Smooth muscle cell (in vitro differentiated cells): ENCODE data around the gene GDAP1L1. TPM values are rescaled to one million over a fixed set of nuclear protein-coding genes. Genes with fewer than 3 reads are reported as not detected.

Source experiments
- DNase-seq: peaks from one replicate; lab custom pipeline; 2025; ENCODE audit not compliant: unreplicated experiment; lab: John Stamatoyannopoulos, UW
- H2AFZ ChIP-seq: fragments of 200-600 bp; sonication (generic); 2 replicates; pipeline ENCODE4 v1.6.0; 2016; ENCODE audit warnings: antibody characterized with exemption, low read depth, mild to moderate bottlenecking
- H3F3A ChIP-seq: fragments of 200-600 bp; sonication (generic); 2 replicates; pipeline ENCODE4 v1.6.0; 2017; ENCODE audit warnings: antibody characterized with exemption, low read depth
- H3K27ac ChIP-seq: fragments of 200-600 bp; sonication (generic); 2 replicates; pipeline ENCODE4 v1.5.1; 2016; ENCODE audit warnings: low read depth, mild to moderate bottlenecking
- H3K27me3 ChIP-seq: fragments of 200-600 bp; sonication (generic); 2 replicates; pipeline ENCODE4 v1.6.1; 2016; ENCODE audit warnings: low read depth, mild to moderate bottlenecking
- H3K36me3 ChIP-seq: fragments of 200-600 bp; sonication (generic); 2 replicates; pipeline ENCODE4 v1.5.1; 2016; ENCODE audit warnings: low read depth
- H3K4me1 ChIP-seq: fragments of 200-600 bp; sonication (generic); 2 replicates; pipeline ENCODE4 v1.5.1; 2016; ENCODE audit warnings: low read depth
- H3K4me2 ChIP-seq: fragments of 200-600 bp; sonication (generic); 2 replicates; pipeline ENCODE4 v1.6.0; 2016; ENCODE audit warnings: mild to moderate bottlenecking
- H3K4me3 ChIP-seq: fragments of 200-600 bp; sonication (generic); 2 replicates; pipeline ENCODE4 v1.5.1; 2016; ENCODE audit warnings: mild to moderate bottlenecking
- H3K79me2 ChIP-seq: fragments of 200-600 bp; sonication (generic); 2 replicates; pipeline ENCODE4 v1.6.0; 2016; ENCODE audit warnings: low read depth, mild to moderate bottlenecking
- H3K9ac ChIP-seq: fragments of 200-600 bp; sonication (generic); 2 replicates; pipeline ENCODE4 v1.6.0; 2016; ENCODE audit warnings: low read depth
- H3K9me3 ChIP-seq: fragments of 200-600 bp; sonication (generic); replicated peaks from 2 replicates; pipeline ENCODE4 v1.5.1; 2016; ENCODE audit warnings: low read depth
- H4K20me1 ChIP-seq: fragments of 200-600 bp; sonication (generic); 2 replicates; pipeline ENCODE4 v1.6.0; 2016; ENCODE audit warnings: low read depth
- WGBS: methylation state at CpG from one replicate; pipeline ENCODE4 v1.1.7; 2016; ENCODE audit warnings: low lambda C conversion rate; 5-methylcytosine and 5-hydroxymethylcytosine counted together
- polyA plus RNA-seq: library from polyadenylated mRNA; unstranded; fragments of >200 nt; fragmentation: Nextera tagmentation; extraction: Ambion mirVana; gene quantifications from 2 replicates; pipeline ENCODE4 v1.2.1, GENCODE V29; 2016
- total RNA-seq: library from RNA; depleted of rRNA; stranded (reverse); fragments of >200 nt; gene quantifications from 2 replicates; pipeline ENCODE4 v1.2.3, GENCODE V29; 2014
- TF ChIP-seq, protein P1 (sequence below): fragments of 200-600 bp; sonication (generic); IDR thresholded peaks from 2 replicates; pipeline ENCODE4 v1.5.1; 2017; ENCODE audit warnings: borderline replicate concordance, mild to moderate bottlenecking, antibody characterized with exemption; ENCODE audit not compliant: insufficient read depth, poor library complexity, severe bottlenecking

GDAP1L1 gene
- total and polyA plus RNA-seq, 2 experiments from 2014 or later = not detected

DNA sequence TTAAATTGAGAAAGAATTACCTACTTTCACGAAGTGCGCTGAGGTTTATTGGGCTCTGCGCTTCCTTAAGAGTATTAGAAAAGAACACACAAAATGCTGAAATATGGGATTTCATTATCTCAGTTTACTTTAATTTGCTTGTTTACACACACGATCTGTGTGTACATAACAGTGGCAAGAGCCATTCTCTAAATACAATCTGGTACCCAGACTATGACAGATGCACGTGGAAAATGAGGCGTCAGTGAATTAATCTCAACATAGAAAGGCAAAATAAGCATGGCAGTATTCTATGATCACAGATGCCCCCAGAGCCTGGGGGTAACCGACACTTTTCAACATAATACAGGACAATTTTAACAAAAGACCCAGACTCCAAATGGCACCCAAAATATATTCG lies 55.6 kb downstream of the GDAP1L1 start:
- Histone ChIP-seq H3K9me3 (no peaks in the 10 kb centered on the region), H3K27me3 (no peaks in the 10 kb centered on the region), H4K20me1 (no peaks in the 10 kb centered on the region), H3K79me2 (no peaks in the 10 kb centered on the region), H3K9ac (no peak overlapping the region), H2AFZ (no peak overlapping the region), H3K4me2 (no peak overlapping the region), H3K36me3 (no peaks in the 10 kb centered on the region), H3K27ac (no peak overlapping the region), H3K4me1 (no peaks in the 10 kb centered on the region), H3K4me3 (no peak overlapping the region), H3F3A (no peaks in the 10 kb centered on the region)
- DNase-seq = no peak
- WGBS = 92% methylated on average over 8 of the region's 8 CpGs
- TF ChIP-seq, protein P1, sequence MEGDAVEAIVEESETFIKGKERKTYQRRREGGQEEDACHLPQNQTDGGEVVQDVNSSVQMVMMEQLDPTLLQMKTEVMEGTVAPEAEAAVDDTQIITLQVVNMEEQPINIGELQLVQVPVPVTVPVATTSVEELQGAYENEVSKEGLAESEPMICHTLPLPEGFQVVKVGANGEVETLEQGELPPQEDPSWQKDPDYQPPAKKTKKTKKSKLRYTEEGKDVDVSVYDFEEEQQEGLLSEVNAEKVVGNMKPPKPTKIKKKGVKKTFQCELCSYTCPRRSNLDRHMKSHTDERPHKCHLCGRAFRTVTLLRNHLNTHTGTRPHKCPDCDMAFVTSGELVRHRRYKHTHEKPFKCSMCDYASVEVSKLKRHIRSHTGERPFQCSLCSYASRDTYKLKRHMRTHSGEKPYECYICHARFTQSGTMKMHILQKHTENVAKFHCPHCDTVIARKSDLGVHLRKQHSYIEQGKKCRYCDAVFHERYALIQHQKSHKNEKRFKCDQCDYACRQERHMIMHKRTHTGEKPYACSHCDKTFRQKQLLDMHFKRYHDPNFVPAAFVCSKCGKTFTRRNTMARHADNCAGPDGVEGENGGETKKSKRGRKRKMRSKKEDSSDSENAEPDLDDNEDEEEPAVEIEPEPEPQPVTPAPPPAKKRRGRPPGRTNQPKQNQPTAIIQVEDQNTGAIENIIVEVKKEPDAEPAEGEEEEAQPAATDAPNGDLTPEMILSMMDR = no peak

DNA sequence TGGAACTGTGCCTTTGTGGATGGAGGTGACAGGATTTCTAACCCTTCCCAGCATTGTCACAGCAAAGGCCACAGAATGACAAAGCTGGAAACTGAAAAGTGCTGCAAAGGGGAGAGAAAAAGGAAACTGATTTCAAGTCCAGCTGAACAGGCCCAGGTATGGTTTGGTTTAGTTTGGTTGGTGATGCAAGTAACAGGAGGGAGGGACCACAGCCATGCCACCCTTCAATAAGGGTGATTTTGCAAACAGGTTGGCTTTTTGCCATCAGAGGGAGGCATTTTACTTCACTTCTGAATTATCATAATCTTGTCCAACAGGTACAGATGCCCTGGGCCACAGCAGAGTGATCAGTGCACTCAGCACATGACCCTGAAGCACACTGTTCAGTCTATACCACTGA lies 57.3 kb downstream of the GDAP1L1 start:
- H3K4me2 ChIP-seq = no peak overlapping the region
- no peaks in the 10 kb centered on the region for H3K36me3 ChIP-seq
- peaks cover 2% of the 10 kb centered on the region for H3K79me2 ChIP-seq
- no peak for DNase-seq
- H3K27ac ChIP-seq = no peak overlapping the region
- H3K9me3 ChIP-seq = no peaks in the 10 kb centered on the region
- H4K20me1 ChIP-seq = no peaks in the 10 kb centered on the region
- no peaks in the 10 kb centered on the region for H3K27me3 ChIP-seq
- no peaks in the 10 kb centered on the region for H3F3A ChIP-seq
- no peak overlapping the region for H2AFZ ChIP-seq
- no peak overlapping the region for H3K4me3 ChIP-seq
- TF ChIP-seq, protein P1 = no peak
- H3K4me1 ChIP-seq = no peaks in the 10 kb centered on the region
- no peak overlapping the region for H3K9ac ChIP-seq

DNA sequence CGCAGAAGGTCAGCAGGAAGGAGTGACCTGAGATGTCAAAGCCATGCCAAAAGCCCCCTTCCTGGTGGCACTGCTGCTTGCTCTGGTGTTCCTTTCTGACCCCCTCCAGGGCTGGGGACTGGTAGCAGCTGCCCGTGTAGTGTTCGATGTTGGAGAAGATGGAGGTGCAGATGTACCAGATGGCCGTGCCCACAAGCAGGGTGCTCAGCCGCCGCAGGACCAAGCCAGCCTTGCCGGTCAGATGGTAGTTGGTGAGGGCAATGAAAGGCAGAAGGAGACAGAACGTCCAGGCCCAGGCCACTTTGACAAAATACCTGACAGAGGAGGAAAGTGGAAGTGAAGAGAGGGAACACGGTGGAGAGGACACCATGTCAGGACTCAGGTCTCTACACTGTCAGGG lies 59.8 kb downstream of the GDAP1L1 start:
- Histone ChIP-seq H3K4me2 (no peak overlapping the region), H3K27me3 (no peaks in the 10 kb centered on the region), H3K79me2 (peaks cover 5% of the 10 kb centered on the region), H2AFZ (no peak overlapping the region), H3K9me3 (no peaks in the 10 kb centered on the region), H3K4me3 (no peak overlapping the region), H3F3A (no peaks in the 10 kb centered on the region), H3K36me3 (no peaks in the 10 kb centered on the region), H4K20me1 (no peaks in the 10 kb centered on the region), H3K4me1 (peaks cover 8% of the 10 kb centered on the region), H3K9ac (no peak overlapping the region), H3K27ac (no peak overlapping the region)
- WGBS = 95% methylated on average over 9 of the region's 9 CpGs
- no peak for DNase-seq
- TF ChIP-seq, protein P1 = no peak
